IMR-90 (cell line): ENCODE data around the gene MLX. TPM values are rescaled to one million over a fixed set of nuclear protein-coding genes. Genes with fewer than 3 reads are reported as not detected.

Experiments used
- polyA plus RNA-seq, 3 experiments: library from polyadenylated mRNA; depleted of rRNA; stranded (reverse); fragments of >200 nt; gene quantifications; 2 replicates each; pipeline ENCODE4 v1.2.3, GENCODE V29; 2012; ENCODE audit warnings: low replicate concordance in 1 of 3
- total RNA-seq: library from RNA; depleted of rRNA; stranded (reverse); fragments of >200 nt; gene quantifications from 2 replicates; pipeline ENCODE4 v1.2.3, GENCODE V29; 2012; rRNA removed

MLX gene
- total and polyA plus RNA-seq, 2 of the 4 experiments (the other 2 are of a cell fraction): 37.8 to 45.6 TPM

Other genes starting within 250 kb of the MLX start
- 61.9 and 66.3 TPM in 2 replicates for gene STAT3, start 178.7 kb upstream of the MLX start, total RNA-seq
- gene STAT3, start 178.7 kb upstream of the MLX start, polyA plus RNA-seq (2012; rRNA removed): 47.2 and 48.0 TPM in 2 replicates
- 556 and 644 TPM in 2 replicates for gene CAVIN1, start 143.8 kb upstream of the MLX start, total RNA-seq
- gene CAVIN1, start 143.8 kb upstream of the MLX start, polyA plus RNA-seq (2012; rRNA removed): 491 and 533 TPM in 2 replicates
- gene ATP6V0A1, start 108.2 kb upstream of the MLX start, total RNA-seq: 18.8 and 23.6 TPM in 2 replicates
- gene ATP6V0A1, start 108.2 kb upstream of the MLX start, polyA plus RNA-seq (2012; rRNA removed): 34.0 and 36.2 TPM in 2 replicates
- gene NAGLU, start 30.9 kb upstream of the MLX start, total RNA-seq: 6.5 and 7.5 TPM in 2 replicates
- gene NAGLU, start 30.9 kb upstream of the MLX start, polyA plus RNA-seq (2012; rRNA removed): 29.2 TPM in 2 replicates
- gene HSD17B1, start 14.2 kb upstream of the MLX start, total RNA-seq: 0.56 and 0.72 TPM in 2 replicates
- gene HSD17B1, start 14.2 kb upstream of the MLX start, polyA plus RNA-seq (2012; rRNA removed): 1.4 and 2.9 TPM in 2 replicates
- 9.7 and 10.6 TPM in 2 replicates for gene COASY, start 5.0 kb upstream of the MLX start, total RNA-seq
- 44.0 and 46.6 TPM in 2 replicates for gene COASY, start 5.0 kb upstream of the MLX start, polyA plus RNA-seq (2012; rRNA removed)
- gene PSMC3IP, start 10.6 kb downstream of the MLX start, total RNA-seq: 5.6 and 8.9 TPM in 2 replicates
- 9.8 and 11.1 TPM in 2 replicates for gene PSMC3IP, start 10.6 kb downstream of the MLX start, polyA plus RNA-seq (2012; rRNA removed)
- 44.1 and 47.2 TPM in 2 replicates for gene RETREG3, start 42.3 kb downstream of the MLX start, total RNA-seq
- 18.1 and 24.4 TPM in 2 replicates for gene RETREG3, start 42.3 kb downstream of the MLX start, polyA plus RNA-seq (2012; rRNA removed)
- 38.9 and 42.5 TPM in 2 replicates for gene TUBG1, start 42.6 kb downstream of the MLX start, total RNA-seq
- 93.8 and 94.5 TPM in 2 replicates for gene TUBG1, start 42.6 kb downstream of the MLX start, polyA plus RNA-seq (2012; rRNA removed)
- gene TUBG2, start 92.2 kb downstream of the MLX start, total RNA-seq: 3.3 and 3.6 TPM in 2 replicates
- gene TUBG2, start 92.2 kb downstream of the MLX start, polyA plus RNA-seq (2012; rRNA removed): 19.4 and 24.6 TPM in 2 replicates
- 2.5 and 2.9 TPM in 2 replicates for gene PLEKHH3, start 109.9 kb downstream of the MLX start, total RNA-seq
- gene PLEKHH3, start 109.9 kb downstream of the MLX start, polyA plus RNA-seq (2012; rRNA removed): 10.5 and 13.2 TPM in 2 replicates
- 0.36 and 0.56 TPM in 2 replicates for gene CCR10, start 114.7 kb downstream of the MLX start, total RNA-seq
- gene CCR10, start 114.7 kb downstream of the MLX start, polyA plus RNA-seq (2012; rRNA removed): 2.4 and 3.0 TPM in 2 replicates
- gene CNTNAP1, start 115.4 kb downstream of the MLX start, total RNA-seq: 10.6 and 12.2 TPM in 2 replicates
- gene CNTNAP1, start 115.4 kb downstream of the MLX start, polyA plus RNA-seq (2012; rRNA removed): 72.2 and 77.0 TPM in 2 replicates
- 17.6 and 18.6 TPM in 2 replicates for gene EZH1, start 177.9 kb downstream of the MLX start, total RNA-seq
- 21.1 and 27.3 TPM in 2 replicates for gene EZH1, start 177.9 kb downstream of the MLX start, polyA plus RNA-seq (2012; rRNA removed)
- gene RAMP2, start 194.1 kb downstream of the MLX start, total RNA-seq: 0.18 and 0.28 TPM in 2 replicates
- gene RAMP2, start 194.1 kb downstream of the MLX start, polyA plus RNA-seq (2012; rRNA removed): 1.6 and 2.5 TPM in 2 replicates
- gene VPS25, start 206.3 kb downstream of the MLX start, total RNA-seq: 71.3 and 78.3 TPM in 2 replicates
- 127 and 130 TPM in 2 replicates for gene VPS25, start 206.3 kb downstream of the MLX start, polyA plus RNA-seq (2012; rRNA removed)
- gene WNK4, start 213.5 kb downstream of the MLX start, total RNA-seq: 1.3 and 1.9 TPM in 2 replicates
- gene WNK4, start 213.5 kb downstream of the MLX start, polyA plus RNA-seq (2012; rRNA removed): 15.1 and 16.2 TPM in 2 replicates
- 50.5 and 78.1 TPM in 2 replicates for gene COA3, start 231.6 kb downstream of the MLX start, total RNA-seq
- gene COA3, start 231.6 kb downstream of the MLX start, polyA plus RNA-seq (2012; rRNA removed): 66.8 and 75.9 TPM in 2 replicates
- gene CNTD1, start 231.8 kb downstream of the MLX start, total RNA-seq: not detected in 2 replicates
- gene CNTD1, start 231.8 kb downstream of the MLX start, polyA plus RNA-seq (2012; rRNA removed): not detected in 2 replicates